OCI-M2 (cell line): ENCODE results near the gene RHO.
"Not testable (repeated sequence)": the region's sequence is repeated elsewhere in the genome, so short reads cannot be mapped to it uniquely, and the experiment has no call there.

Experiments used
- DNase-seq: peaks from one replicate; lab custom pipeline; 2025; ENCODE audit not compliant: unreplicated experiment; lab: John Stamatoyannopoulos, UW

Gene RHO

GRCh38 chr3:129499604-129500333, 28.7 kb upstream of the RHO start:
- DNase-seq = not testable (repeated sequence)

GRCh38 chr3:129500334-129500658, 28.1 kb upstream of the RHO start:
- DNase-seq = no peak

GRCh38 chr3:129501630-129502029, 26.8 kb upstream of the RHO start:
- no peak for DNase-seq

GRCh38 chr3:129502641-129503408, 25.6 kb upstream of the RHO start:
- DNase-seq = no peak

- no peak for DNase-seq
Observed at GRCh38 chr3:129503471-129504291, 24.8 kb upstream of the RHO start.

DNA sequence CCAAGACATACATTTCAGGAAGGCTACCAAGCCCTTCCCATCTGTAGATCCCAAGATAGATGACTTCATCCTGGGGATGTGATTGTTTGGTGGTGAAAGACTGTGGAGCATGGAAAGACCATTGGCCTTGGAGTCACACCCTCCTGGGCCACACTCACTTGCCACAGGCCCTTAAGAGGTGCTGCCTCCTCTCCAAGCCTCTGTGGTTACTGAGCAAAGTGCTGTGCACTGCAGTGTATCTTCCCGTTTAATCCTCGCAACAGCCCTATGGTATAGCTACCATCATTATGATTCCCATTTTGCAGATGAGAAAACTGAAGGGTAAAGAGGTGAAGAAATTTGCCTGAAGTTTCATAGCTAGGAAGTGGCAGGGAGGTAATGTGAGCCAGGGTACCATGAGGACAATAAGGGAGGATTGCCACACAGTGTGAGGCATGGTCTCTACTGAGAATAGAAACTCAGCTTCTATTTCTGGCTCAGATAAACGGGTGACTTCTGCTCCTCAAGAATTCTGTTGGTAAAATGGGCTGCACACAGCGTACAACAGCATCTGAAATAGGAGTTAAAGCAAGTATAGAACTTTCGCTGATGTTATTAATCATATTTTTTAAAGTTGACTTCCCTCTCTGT, 23.9 kb upstream of the RHO start:
- no peak for DNase-seq

- DNase-seq = no peak
Observed at GRCh38 chr3:129505341-129505740, 23.1 kb upstream of the RHO start.

DNA sequence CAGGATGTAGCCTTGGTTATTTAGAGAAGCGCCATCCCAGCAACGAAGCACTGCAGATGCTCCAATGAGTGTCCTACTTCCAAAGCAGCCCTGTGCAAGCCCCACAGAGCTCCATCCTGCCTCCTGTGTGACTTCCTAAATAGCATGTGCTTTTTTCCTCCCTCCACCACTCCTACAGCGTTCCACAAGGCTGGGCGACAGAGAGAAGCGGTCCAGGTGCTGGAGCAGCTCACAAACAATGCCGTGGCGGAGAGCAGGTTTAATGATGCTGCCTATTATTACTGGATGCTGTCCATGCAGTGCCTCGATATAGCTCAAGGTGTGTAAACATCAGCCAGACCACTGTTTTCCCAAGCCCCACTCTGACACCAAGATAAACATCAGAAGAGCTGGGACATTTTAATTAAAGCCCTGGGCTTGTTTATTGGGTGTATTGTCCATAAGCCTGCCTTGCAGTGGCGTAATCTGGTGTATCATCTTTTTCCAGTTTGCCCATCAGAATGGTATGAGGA, 22.2 kb upstream of the RHO start:
- no peak for DNase-seq

- DNase-seq = no peak
Observed at GRCh38 chr3:129507181-129507831, 21.1 kb upstream of the RHO start.

- DNase-seq = no peak
Observed at GRCh38 chr3:129512595-129512994, 15.8 kb upstream of the RHO start.

GRCh38 chr3:129513705-129514104, 14.7 kb upstream of the RHO start:
- no peak for DNase-seq

DNA sequence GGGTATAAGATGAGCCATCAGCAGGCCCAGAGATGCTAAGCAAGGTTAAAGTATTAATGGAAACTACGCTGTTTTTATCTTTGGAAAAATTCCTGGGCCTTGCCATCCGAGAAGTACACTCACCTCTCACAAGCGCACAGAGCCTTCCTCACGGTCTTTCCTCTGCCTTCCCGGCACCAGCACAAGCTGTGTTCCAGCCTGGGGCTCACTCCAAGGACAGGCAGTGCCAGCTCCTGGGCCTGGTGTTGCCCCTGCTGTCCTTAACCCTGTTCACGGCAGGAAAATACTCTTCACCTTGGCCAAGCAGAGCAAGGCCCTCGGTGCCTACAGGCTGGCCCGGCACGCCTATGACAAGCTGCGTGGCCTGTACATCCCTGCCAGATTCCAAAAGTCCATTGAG, 14.3 kb upstream of the RHO start:
- no peak for DNase-seq

DNA sequence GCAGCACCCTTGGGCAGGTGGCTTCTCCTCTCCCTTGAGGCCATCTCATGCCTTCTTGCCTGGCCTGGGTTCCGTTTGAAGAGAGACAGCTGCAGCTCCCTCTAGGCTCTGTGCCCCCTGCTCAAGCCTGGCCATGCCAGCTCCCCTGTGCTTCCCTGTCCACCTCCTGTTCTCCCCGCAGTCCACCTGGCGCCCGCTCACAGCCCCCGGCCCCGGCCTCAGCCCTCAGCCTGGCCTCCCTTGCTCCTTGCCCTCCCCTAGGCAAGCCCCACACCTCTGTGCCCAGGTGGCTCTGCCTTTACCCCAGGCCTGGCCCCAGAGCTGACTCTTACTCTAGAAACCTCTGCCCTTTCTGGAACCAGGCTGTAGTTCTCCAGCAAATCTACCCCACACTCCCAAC, 13.9 kb upstream of the RHO start:
- DNase-seq = no peak

DNA sequence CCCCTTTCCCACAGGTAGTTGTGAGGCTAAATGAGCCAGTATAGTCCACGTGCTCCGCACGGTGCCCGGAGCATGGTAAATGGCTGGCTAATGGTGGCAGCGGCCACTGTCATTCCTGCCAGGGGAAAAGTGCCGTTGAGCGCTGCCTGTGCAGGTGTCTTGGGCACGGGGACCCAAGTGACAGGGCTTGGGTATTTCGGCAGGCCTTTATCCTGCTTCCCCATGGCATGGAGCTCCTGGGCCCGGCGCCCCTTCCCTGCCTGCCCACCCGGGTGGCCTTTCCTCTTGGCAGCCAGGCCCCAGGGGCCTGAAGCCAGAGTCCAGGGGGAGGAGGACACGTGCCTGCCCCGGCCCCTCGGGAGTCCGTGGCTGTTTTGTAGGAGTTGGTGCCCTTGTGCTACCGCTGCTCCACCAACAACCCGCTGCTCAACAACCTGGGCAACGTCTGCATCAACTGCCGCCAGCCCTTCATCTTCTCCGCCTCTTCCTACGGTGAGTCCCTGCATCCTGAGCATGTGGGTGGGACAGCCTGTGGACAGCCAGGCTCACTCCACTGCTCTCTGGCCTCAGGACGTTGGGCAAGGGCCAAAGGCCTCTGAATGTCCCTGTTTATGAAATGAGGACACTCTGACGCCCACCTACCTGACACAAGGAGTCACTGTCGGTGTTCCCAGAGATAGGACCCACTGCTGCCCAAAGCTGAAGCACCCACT, 13.2 kb upstream of the RHO start:
- not testable (repeated sequence) for DNase-seq

DNA sequence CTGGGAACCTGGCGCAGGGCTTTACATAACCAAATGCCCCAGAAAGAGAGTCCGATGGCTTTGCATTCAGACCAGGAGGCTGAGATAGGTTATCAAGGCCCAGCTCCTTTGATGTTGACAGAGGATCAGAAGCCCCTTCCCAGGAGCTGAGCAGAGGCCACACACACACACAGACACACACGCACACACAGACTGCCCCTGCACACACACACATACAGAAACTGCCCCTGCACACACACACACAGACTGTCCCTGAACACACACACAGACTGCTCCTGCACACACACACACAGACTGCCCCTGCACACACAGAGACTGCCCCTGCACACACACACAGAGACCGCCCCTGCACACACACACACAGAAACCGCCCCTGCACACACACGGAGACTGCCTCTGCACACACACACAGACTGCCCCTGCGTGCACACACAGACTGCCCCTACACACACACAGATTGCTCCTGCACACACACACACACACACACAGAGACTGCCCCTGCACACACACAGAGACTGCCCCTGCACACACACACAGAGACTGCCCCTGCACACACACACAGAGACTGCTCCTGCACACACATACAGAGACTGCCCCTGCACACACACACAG, 12.5 kb upstream of the RHO start:
- DNase-seq = not testable (repeated sequence)

GRCh38 chr3:129517516-129517915, 10.9 kb upstream of the RHO start:
- no peak for DNase-seq

- DNase-seq = no peak
Observed at GRCh38 chr3:129518038-129518561, 10.3 kb upstream of the RHO start.

DNA sequence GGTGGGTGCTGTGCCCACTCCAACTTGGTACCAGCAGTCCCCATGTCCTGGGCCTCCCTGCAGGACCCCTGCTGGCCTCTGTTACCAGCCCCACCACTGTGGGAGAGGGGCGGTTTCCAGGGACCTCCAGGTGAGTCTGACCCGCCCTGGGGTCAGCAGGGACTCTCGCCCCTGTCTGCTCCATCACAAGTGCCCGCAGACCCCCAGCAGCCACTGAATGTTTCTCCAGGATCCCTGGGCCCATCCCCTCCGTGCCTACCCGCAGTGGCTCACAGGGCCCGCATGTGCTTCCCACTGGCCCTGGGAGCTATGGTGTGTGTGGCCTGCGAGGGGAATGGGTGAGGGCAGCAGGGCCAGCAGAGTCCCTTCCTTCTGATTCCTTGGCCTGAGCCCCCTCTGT, 9.9 kb upstream of the RHO start:
- DNase-seq = no peak

DNA sequence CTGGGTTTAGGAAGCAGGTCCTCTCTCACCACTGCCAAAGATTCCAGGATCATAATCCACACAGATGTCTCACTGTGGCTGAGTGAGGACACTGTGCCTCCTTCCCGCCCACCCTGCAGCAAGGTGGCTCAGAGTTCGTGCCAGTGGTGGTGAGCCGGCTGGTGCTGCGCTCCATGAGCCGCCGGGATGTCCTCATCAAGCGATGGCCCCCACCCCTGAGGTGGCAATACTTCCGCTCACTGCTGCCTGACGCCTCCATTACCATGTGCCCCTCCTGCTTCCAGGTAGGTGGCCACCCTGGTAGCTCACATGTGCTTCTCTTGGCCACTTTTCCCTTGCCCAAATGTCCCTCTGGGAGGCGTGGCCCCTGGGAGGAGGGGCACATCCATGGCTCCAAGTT, 9.0 kb upstream of the RHO start:
- DNase-seq = no peak
